Testis (tissue), 2 donors: ENCODE results near the gene PTPN5.

ENCODE experiments used
- POLR2A ChIP-seq: fragments of 450-650 bp; IDR thresholded peaks from one replicate; pipeline ENCODE4 v1.6.1; 2017; ENCODE audit warnings: antibody characterized with exemption, mild to moderate bottlenecking, moderate library complexity
- TF ChIP-seq, protein P1 (sequence below), 3 experiments: fragments of 450-650 bp in 2 of 3; fragments of 200-600 bp in 1 of 3; sonication (generic) in 1 of 3; IDR thresholded peaks; one replicate each; pipeline ENCODE4 v1.5.1; 2016 to 2019; ENCODE audit warnings: antibody characterized with exemption in 3 of 3, mild to moderate bottlenecking in 2 of 3, moderate library complexity in 1 of 3

DNA sequence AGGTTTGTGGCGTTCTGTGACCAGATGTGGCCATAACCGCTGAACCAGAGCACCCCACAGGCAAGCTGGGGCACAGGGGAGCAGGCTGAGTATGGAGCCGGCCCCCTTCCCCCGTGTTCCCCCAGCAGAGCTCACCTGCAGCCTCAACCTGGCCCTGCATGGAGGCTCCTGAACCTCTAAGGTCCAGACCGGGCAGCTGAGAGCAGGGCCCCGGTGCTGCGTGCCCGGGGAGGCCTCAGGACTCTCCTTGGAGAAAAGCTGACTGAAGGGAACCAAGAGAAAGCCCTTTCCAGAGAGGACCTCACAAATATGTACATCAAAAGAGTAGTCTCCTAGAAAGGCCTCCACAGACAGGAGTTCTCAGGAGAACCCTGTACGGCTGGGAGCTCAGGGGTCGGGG is 48.2 kb downstream of the PTPN5 start:
- TF ChIP-seq, protein P1, sequence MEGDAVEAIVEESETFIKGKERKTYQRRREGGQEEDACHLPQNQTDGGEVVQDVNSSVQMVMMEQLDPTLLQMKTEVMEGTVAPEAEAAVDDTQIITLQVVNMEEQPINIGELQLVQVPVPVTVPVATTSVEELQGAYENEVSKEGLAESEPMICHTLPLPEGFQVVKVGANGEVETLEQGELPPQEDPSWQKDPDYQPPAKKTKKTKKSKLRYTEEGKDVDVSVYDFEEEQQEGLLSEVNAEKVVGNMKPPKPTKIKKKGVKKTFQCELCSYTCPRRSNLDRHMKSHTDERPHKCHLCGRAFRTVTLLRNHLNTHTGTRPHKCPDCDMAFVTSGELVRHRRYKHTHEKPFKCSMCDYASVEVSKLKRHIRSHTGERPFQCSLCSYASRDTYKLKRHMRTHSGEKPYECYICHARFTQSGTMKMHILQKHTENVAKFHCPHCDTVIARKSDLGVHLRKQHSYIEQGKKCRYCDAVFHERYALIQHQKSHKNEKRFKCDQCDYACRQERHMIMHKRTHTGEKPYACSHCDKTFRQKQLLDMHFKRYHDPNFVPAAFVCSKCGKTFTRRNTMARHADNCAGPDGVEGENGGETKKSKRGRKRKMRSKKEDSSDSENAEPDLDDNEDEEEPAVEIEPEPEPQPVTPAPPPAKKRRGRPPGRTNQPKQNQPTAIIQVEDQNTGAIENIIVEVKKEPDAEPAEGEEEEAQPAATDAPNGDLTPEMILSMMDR (IDR thresholded peaks at IDR 0.05), result no peak
- no peak for TF ChIP-seq POLR2A
